Measurements from ENCODE around the gene XCL2. TPM values are rescaled to one million over a fixed set of nuclear protein-coding genes. Genes with fewer than 3 reads are reported as not detected.

XCL2 gene
- total and polyA plus RNA-seq, 2 of the 8 experiments (the other 6 are each of a cell fraction or from before 2014, with no cell fraction given), result not detected

DNA sequence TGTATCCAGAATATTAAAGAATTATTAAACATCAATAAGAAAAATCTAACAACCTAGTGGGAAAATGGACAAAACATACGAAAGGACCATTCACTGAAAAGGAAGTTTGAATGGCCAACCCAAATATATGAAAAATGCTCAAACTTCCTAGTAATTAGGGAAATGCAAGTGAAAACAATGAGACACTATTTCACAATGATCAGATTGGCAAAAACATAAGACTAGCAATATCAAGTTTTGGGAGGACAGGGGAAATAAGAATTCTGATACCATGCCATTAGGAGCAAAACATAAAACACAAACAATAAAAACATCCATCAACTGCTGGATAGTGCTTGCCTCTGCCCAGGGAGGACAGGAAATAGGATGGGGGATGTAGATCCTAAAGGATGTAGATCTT, 14.3 kb downstream of the XCL2 start:
- no peak overlapping the region for H3K4me3 ChIP-seq (ENCODE audit: extremely low read depth in 1 of 4, insufficient read depth in 2 of 4, low read depth in 3 of 4, low read length in 4 of 4)
- CTCF ChIA-PET (ENCODE audit: partially characterized antibody), result no interaction called here
- H3K23me2 ChIP-seq (ENCODE audit: low read depth, low read length), result no peaks in the 10 kb centered on the region
- WGBS, 2 experiments (ENCODE audit: extremely low coverage in 1 of 2, insufficient coverage in 1 of 2, insufficient read length in 1 of 2, insufficient replicate concordance in 2 of 2, low coverage in 1 of 2, low lambda C conversion rate in 2 of 2, missing lambda C conversion rate in 1 of 2), result 100% methylated on average over 1 of the region's 1 CpG; no CpG with 5 or more reads in 1 of the 2 experiments
- H4K5ac ChIP-seq (ENCODE audit: insufficient read length, low read depth, low read length), result no peak overlapping the region
- H3K27me3 ChIP-seq (replicated peaks in 1 of 4; ENCODE audit: control insufficient read depth in 3 of 4, extremely low read depth in 1 of 4, insufficient read depth in 3 of 4, low read length in 3 of 4), result no peaks in the 10 kb centered on the region
- POLR2A ChIA-PET (ENCODE audit: partially characterized antibody), result interaction anchor here (0.7 kb wide), 1 partner anchor 181 kb away, joined by 3 read pairs; no protein-coding TSS in a partner anchor
- H3K9ac ChIP-seq (replicated peaks in 1 of 4; ENCODE audit: extremely low read depth in 1 of 4, low read depth in 3 of 4, low read length in 3 of 4), result no peak overlapping the region
- H4K8ac ChIP-seq (ENCODE audit: extremely low read depth, insufficient read depth, low read length), result no peak overlapping the region
- H3K79me2 ChIP-seq (ENCODE audit: control insufficient read depth in 1 of 2, insufficient read depth in 2 of 2, low read length in 2 of 2), result no peaks in the 10 kb centered on the region
- no peak overlapping the region for H3K4me2 ChIP-seq (ENCODE audit: insufficient read depth in 1 of 2, low read depth in 2 of 2, low read length in 2 of 2)
- H2BK20ac ChIP-seq (ENCODE audit: low read length), result no peak overlapping the region
- no peak overlapping the region for H4K91ac ChIP-seq (replicated peaks; ENCODE audit: insufficient read length, low read length)
- FAIRE-seq, result no peak
- no peak overlapping the region for H3K18ac ChIP-seq (ENCODE audit: extremely low read depth, low read length)
- no peak overlapping the region for H2BK12ac ChIP-seq (ENCODE audit: low read depth, low read length)
- no peak overlapping the region for H3K27ac ChIP-seq (ENCODE audit: low read depth, low read length)
- H3K36me3 ChIP-seq (ENCODE audit: control insufficient read depth in 2 of 4, insufficient read depth in 4 of 4, low read length in 3 of 4), result no peaks in the 10 kb centered on the region
- H3K4ac ChIP-seq (replicated peaks; ENCODE audit: insufficient read length, low read depth, low read length), result no peak overlapping the region
- H3K14ac ChIP-seq (ENCODE audit: insufficient read length), result no peak overlapping the region
- no peak overlapping the region for H3K23ac ChIP-seq (ENCODE audit: insufficient read length)
- H3K56ac ChIP-seq (replicated peaks; ENCODE audit: insufficient read length, low read depth, low read length), result no peak overlapping the region
- H3K9me3 ChIP-seq (ENCODE audit: insufficient read depth in 2 of 2, low read depth in 1 of 2, low read length in 1 of 2), result no peaks in the 10 kb centered on the region
- no peak overlapping the region for H2AFZ ChIP-seq (ENCODE audit: low read length)
- no peaks in the 10 kb centered on the region; a peak in 1 of 7 replicates for H3K4me1 ChIP-seq (replicated peaks in 1 of 4; ENCODE audit: control insufficient read depth in 3 of 4, insufficient read depth in 4 of 4, low read length in 3 of 4)
- H2AK5ac ChIP-seq (ENCODE audit: low read depth, low read length), result no peak overlapping the region
- no peak overlapping the region for H2BK15ac ChIP-seq (ENCODE audit: low read length)
- H2BK120ac ChIP-seq (replicated peaks; ENCODE audit: low read depth, low read length), result no peak overlapping the region
- H2BK5ac ChIP-seq (ENCODE audit: low read depth, low read length), result no peak overlapping the region
- DNase-seq (ENCODE audit: low read depth in 1 of 2, low spot score in 2 of 2), result no peak
- no peaks in the 10 kb centered on the region for H3K79me1 ChIP-seq (ENCODE audit: low read depth, low read length)
- H4K20me1 ChIP-seq (replicated peaks in 1 of 2; ENCODE audit: control insufficient read depth in 1 of 2, insufficient read depth in 2 of 2, low read length in 2 of 2), result no peaks in the 10 kb centered on the region
- TF ChIP-seq, protein P1, sequence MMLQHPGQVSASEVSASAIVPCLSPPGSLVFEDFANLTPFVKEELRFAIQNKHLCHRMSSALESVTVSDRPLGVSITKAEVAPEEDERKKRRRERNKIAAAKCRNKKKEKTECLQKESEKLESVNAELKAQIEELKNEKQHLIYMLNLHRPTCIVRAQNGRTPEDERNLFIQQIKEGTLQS (IDR thresholded peaks at IDR 0.05; ENCODE audit: insufficient read depth, low read depth, low read length), result no peak
- TF ChIP-seq SIX5 (IDR thresholded peaks at IDR 0.05; ENCODE audit: low read depth, low read length) (no peak), TAF7 (optimal IDR thresholded peaks at IDR 0.05; ENCODE audit: borderline replicate concordance, low read depth, low read length) (no peak)
